ENCODE results near the gene ABCF2. TPM values are rescaled to one million over a fixed set of nuclear protein-coding genes. Genes with fewer than 3 reads are reported as not detected.
A peak's percentile ranks its signal among the peaks of the same experiment; 100 is the strongest.

Gene ABCF2
- 48.4 and 75.0 TPM in 2 replicates for total RNA-seq (2014; rRNA removed; shearing (Covaris generic); ENCODE audit: low replicate concordance)

DNA sequence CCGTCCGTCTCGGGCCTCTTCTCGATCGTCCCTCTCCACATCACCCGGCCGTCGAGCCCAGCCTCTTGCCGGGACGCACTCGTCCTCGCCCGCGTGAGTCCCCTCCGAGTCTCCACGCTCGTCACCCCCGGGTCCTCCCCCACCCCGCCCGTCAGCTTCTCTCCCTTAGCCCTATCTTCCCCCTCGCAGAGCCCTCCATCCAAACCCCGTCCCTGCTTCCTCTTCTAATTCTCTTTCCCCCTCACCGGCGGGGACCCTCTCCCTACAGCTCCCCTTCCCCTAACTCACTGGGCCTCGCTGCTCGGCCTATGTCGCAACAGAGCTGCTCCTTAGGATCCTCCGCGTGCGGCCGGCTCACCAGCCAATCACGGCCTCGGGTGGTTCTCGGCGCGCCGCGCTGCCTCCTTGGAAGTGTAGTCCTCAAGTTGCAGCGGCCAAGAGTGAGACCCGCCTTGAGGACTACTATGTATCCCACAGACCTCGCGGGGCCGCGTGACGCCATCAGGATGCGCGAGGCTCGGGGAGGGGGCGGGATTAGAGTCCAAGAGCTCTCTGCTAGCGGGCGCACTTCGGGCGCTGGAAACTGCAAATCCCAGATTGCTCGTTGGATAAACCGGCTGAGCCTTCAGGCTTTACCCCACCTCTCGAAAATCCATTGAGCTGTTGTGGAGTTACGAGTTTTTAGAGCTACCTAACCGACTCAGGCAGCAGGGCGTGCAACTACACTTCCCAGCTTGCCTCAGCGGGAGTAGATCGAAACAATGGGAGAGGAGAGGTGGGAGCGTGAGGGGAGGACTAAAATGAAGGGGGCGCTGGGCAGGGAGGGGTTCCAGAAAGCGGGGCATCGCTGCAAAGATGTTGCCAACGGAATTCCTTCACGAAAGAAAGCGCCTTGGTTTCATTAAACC lies at the start of gene ABCF2:
ABCF2 (minus strand) TSS at position 331 of the 908 bp plus-strand sequence. CDS start 747 bp downstream, outside the sequence.
- peak; percentile 97 for DNase-seq
- peaks cover 16% of the 10 kb centered on the region for H3K36me3 ChIP-seq

DNA sequence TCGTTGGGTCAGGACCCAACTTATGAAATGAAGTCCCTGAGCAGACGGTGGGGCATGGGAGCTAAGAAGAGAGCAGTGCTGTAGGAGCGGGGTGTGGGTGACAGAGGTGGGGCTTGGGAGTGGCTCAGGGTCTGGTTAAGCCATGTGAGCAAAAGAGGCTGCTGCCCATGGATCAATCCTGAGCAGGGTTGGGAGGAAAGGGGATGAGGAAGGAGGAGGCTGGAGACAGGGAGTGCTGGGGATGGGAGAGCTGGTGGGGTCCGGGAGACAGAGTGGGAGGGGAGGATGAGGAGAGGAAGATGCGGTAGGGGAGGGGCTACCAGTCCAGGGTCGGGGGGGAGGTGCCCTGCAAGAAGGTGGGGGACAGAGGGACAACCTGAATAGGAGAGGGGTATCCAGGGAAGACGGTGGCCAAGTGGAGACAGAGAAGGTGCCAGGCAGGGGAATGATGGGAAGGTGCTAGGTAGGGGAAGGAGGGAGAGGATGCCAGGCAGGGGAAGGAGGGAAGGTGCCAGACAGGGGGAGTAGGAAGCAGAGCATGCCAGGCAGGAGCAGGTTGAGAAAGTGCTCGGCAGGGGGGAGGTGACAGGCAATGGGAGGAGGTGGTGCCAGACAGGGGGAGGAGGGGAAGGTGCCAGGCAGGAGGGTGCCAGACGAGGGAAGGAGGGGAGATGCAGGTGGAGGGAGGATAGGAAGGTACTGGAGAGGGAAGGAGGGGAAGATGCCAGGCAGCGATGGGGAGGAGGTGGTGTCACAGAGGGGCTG lies 49.0 kb upstream of the ABCF2 start:
- Histone ChIP-seq H3K27me3 (no peaks in the 10 kb centered on the region), H3K36me3 (no peaks in the 10 kb centered on the region), H3K9me3 (no peaks in the 10 kb centered on the region), H3K4me3 (no peak overlapping the region)
- no peak for DNase-seq

More for the DNA sequence above, at the start of gene ABCF2:
- Histone ChIP-seq H3K4me3 (peak within 1 kb of the TSS; percentile 74), H3K9me3 (no peaks in the 10 kb centered on the region), H3K27me3 (no peaks in the 10 kb centered on the region)

DNA sequence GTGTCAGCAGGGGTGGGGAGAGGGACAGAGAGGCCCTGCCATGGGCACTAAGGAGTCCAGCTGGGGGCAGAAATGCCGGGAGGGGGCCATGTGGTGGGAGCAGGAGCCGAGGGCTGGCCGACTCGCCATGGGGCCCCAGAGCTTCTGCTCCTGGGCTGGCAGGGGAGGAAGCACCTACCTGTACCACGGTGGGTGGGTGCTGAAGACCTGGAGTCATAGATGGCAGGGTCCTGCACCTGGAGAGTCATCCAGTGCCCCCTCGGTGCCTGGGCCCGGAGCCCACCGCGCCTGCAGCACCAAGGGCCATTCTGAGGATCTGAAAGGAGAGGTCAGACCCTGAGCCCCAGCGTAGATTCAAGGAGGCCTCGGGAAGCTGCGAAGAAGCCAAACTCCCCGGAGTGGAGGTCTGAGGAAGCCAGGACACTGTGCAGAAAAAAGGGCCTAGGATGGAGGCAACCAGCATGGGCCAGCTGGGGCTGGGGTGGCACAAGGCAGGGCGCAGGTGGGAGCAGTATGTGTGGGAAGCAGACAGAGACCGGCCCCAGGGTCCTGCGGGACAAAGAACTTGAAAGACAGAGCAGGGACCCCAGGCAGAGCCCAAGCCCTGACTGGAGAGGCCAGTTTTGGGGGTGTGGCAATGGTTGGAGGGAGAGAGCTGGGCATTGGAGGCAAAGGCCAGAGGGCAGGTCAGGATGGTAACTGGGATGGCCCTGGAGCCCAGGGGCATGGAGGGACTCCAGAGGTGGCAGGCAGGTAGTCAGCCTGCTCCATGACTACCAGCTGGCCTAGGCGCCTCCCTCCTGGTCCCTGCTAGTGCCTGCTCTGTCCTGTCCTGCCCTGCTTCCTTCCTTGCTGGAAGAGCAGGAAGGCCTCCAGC lies 48.2 kb upstream of the ABCF2 start:
- H3K36me3 ChIP-seq: no peaks in the 10 kb centered on the region

DNA sequence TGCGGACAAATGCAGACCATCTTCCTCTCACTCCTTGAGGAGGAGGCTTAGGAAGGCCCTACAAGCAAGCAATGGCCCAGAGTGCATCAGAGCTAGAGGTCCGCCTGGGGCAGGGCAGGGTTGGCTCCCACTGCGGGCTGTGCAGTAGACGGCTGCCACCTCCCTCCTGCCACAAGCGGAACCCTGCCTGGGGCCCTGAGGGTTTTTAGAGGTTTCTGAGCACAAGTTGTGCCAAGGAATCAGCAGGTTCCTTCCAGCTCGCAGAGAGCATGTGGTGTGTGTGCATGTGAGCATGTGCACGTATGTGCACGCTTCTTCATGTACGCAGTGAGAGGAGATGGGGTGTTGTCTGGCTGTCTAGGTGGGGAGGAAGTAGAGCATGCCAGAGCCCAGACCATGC lies 47.4 kb upstream of the ABCF2 start:
- Histone ChIP-seq H3K36me3 (no peaks in the 10 kb centered on the region), H3K27me3 (no peaks in the 10 kb centered on the region), H3K4me3 (no peak overlapping the region), H3K9me3 (no peaks in the 10 kb centered on the region)
- DNase-seq: no peak

More for the DNA sequence above, 48.2 kb upstream of the ABCF2 start:
- Histone ChIP-seq H3K4me3 (no peak overlapping the region), H3K27me3 (no peaks in the 10 kb centered on the region), H3K9me3 (no peaks in the 10 kb centered on the region)
- DNase-seq: no peak

DNA sequence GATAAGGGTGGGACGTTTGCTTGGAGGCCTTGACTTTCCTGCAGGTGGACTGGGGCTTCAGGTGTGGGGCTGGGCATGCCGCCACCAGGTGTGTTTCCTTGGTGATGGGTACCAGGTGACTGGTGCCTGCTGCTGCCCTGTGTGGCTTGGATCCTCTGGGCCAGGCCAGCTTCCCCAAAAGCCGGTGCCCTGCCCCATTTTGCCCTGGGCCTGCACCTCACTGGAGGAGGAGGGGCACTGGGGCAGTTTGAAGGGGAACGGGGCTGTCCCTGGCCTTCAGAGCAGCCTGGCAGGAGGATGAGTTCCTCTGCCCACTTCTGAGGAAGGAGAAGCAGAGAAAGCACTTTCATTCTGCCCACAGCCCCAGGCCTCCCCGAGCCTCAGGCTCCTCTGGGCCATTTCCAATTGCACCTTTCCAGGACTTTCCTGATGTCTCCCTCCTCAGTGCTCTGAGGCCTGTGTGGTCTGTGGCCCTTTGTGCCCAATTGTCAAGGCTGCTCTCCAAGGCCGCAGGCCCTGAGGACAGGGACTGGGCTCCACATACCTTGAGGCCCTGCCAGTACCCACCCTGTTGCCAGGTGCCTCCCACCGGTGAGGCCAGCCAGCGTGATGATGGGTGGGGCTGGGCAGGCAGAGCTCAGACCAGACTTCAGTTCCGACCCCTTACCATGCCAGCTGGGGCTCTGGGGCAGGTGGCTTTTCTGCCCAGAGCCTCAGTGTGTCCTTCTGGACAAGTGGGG lies 46.8 kb upstream of the ABCF2 start:
- DNase-seq: no peak
- H3K27me3 ChIP-seq: no peaks in the 10 kb centered on the region
- H3K9me3 ChIP-seq: no peaks in the 10 kb centered on the region
- H3K4me3 ChIP-seq: no peak overlapping the region
- H3K36me3 ChIP-seq: no peaks in the 10 kb centered on the region

DNA sequence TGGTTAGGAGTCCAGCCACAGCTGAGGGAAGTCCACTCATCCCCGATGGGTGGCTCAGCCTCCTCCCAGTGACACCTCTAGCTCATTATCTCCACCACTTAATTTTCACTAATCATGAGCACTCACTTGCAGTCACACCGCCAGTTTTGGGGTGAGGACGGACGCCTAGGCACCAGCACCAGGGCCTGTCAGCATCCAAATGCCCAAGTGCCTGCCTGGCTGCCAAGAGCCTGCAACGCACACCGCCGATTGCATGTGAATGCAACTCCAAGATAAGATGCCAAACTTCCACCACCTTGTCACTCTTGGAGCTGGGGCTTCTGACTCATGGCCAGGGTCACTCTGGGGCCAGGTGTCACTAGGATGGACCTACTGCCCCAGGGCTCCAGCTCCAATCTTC lies 45.9 kb upstream of the ABCF2 start:
- no peak for DNase-seq
- Histone ChIP-seq H3K27me3 (no peaks in the 10 kb centered on the region), H3K9me3 (no peaks in the 10 kb centered on the region), H3K4me3 (no peak overlapping the region), H3K36me3 (no peaks in the 10 kb centered on the region)

DNA sequence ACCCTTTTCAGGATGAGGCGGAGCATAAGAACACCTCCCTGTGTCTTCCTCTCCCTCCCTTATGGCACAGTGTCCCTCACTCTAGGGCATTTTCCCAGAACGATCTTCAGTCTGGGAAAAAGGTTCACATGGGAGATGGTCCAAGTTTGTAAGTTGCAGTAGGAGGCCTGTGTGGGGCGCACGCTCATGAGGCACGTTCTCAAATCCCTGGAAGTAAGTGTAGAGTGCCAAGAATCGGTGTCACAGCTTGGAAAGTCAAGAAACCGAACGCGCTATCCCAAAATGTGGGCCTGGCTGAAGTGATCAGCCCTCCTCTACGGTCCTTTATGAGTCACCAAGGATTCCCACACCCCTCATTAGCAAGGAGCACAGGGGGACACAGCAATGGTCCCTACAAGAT lies 45.4 kb upstream of the ABCF2 start:
- H3K27me3 ChIP-seq: no peaks in the 10 kb centered on the region
- H3K9me3 ChIP-seq: no peaks in the 10 kb centered on the region
- no peak for DNase-seq
- no peak overlapping the region for H3K4me3 ChIP-seq
- no peaks in the 10 kb centered on the region for H3K36me3 ChIP-seq

DNA sequence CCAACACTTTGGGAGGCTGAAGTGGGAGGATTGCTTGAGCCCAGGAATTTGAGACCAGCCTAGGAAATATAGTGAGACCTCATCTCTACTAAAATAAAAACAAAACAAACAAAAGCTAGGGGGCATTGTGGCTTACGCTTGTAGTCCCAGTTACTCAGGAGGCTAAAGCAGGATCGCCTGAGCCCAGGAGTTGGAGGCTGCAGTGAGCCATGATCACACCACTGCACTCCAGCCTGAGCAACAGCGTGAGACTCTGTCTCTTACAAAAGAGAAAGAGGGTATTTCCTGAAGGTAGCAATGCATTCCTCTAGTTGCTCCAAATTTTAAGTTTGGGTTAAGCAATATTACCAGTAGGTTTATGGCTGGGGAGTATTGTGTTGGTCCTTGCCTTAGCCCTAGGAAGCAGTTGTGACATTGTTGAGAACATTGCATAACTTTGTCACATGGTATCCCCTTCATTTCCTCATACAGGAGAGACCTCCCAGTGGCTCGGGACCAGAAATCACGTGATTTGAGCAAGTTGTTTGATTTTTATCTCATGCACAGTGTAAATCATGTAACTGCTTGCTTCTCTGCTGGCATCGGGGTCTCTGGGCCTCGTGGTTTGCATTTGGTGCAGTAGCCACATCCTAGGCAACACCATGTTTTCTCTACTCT lies 44.8 kb upstream of the ABCF2 start:
- no peaks in the 10 kb centered on the region for H3K9me3 ChIP-seq
- no peaks in the 10 kb centered on the region for H3K27me3 ChIP-seq
- H3K36me3 ChIP-seq: no peaks in the 10 kb centered on the region
- no peak for DNase-seq
- no peak overlapping the region for H3K4me3 ChIP-seq

DNA sequence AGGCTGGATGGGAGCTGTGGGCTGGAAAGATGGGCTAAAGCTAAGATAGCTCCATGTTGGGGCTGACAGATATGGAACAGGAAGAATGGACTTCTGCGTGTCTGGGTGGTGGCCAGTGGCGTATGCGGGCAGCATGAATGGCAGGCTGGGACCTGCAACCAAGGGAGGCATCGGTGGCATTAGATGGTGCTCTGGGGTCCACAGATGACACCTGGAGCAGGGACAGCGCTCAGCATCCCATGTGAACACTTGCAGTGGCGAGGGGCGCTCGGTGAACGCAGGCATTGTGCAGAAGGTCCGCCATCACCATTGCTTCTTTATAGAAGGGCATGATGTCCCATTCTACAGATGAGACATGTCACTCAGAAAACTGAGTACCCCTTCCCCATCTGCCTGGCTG lies 42.5 kb upstream of the ABCF2 start:
- Histone ChIP-seq H3K9me3 (no peaks in the 10 kb centered on the region), H3K27me3 (no peaks in the 10 kb centered on the region), H3K4me3 (no peak overlapping the region), H3K36me3 (no peaks in the 10 kb centered on the region)
- no peak for DNase-seq

DNA sequence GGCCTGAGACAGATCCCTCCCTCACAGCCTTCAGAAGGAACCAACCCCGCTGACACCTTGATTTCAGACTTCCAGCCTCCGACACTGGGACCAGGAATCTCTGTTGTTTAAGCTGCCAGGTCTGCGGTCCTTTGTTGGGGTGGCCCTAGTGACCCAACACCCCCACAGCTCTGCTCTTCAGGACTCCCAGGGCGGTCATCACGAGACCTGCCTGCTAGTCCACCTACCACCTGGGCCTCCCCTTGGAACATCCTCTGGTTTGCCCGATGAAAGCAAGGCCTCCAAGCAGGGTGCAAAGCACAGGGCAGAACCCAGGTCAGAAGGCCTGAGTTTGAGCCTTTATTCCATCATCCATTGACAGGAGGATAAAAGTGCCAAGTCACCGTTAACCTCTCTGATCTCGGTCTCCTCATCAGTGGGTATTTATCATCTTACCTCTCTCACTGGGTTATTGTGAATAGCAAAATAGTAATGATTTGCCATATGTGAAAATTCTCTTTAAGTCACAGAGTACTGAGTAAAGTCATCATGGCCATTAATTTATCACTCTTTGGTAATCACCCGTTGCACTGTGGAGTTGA lies 38.4 kb upstream of the ABCF2 start:
- H3K36me3 ChIP-seq: no peaks in the 10 kb centered on the region
- no peaks in the 10 kb centered on the region for H3K27me3 ChIP-seq
- no peaks in the 10 kb centered on the region for H3K9me3 ChIP-seq
- no peak for DNase-seq
- no peak overlapping the region for H3K4me3 ChIP-seq

- no peaks in the 10 kb centered on the region for H3K36me3 ChIP-seq
- no peaks in the 10 kb centered on the region for H3K9me3 ChIP-seq
- H3K27me3 ChIP-seq: peaks cover 2% of the 10 kb centered on the region; the same call in 1 of the 2 replicates
- H3K4me3 ChIP-seq: no peak overlapping the region
- no peak for DNase-seq
Observed at GRCh38 chr7:151264615-151265014, 37.6 kb upstream of the ABCF2 start.

DNA sequence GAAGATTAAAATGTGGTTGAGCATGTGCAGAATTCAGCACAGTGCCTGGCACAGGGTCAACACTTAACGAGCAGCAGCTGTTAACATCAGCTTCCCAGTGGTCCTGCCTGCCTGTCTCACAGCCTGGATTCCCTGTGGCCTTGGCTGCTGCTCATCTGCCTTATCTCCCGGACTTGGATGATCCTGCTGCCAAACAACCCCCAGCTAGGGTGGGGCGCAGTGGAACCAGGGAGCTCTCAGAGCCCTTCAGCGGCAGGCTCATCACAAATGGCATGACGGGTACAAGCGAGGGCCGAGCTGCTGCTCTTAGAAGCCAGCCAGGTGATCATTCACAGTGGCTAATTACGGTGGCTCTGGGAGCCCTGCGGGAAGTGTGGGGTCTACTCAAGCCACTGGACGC lies 34.5 kb upstream of the ABCF2 start:
- DNase-seq: no peak
- Histone ChIP-seq H3K9me3 (no peaks in the 10 kb centered on the region), H3K4me3 (no peak overlapping the region), H3K27me3 (peaks cover 2% of the 10 kb centered on the region; the same call in 1 of the 2 replicates), H3K36me3 (no peaks in the 10 kb centered on the region)

DNA sequence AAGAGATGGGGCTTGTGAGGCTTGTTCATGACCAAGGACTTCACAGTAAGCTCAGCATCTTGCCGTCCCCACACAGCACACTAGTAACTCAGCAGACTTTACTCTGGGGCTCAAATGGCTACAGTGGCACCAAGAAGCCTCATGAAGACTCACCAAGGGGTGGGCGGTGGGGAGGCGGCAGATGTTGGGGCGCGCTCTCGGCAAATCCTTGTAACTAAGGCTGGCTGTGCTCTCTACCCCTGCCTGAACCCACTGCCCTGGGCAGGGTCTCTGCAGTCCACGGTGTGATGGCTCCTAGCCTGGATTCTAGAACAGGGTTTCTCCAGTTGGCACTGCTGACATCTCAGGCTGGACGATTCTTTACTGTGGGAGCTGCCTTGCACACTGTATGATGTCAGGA lies 33.9 kb upstream of the ABCF2 start:
- no peak for DNase-seq
- H3K9me3 ChIP-seq: no peaks in the 10 kb centered on the region
- no peaks in the 10 kb centered on the region for H3K36me3 ChIP-seq
- H3K4me3 ChIP-seq: no peak overlapping the region
- peaks cover 2% of the 10 kb centered on the region; the same call in 1 of the 2 replicates for H3K27me3 ChIP-seq

DNA sequence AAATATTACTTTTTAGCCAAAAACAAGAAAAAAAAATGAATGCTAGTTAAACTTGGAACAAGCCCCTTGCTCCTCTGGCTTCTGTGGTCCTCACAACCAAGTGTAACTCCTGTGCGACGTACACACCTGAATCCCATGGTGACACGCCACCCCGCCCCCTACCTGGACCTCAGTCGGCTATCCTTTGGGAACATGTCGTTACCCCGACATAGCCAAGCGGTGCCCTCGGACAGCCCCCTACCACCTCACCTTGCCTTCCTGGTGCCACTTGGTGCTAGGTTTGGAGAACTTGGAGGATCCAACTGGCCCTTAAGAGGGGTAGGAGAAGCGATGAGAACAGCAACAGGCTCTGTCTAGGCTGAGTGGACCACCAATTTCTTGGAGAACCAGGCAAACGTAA lies 33.5 kb upstream of the ABCF2 start:
- Histone ChIP-seq H3K9me3 (no peaks in the 10 kb centered on the region), H3K4me3 (no peak overlapping the region), H3K27me3 (peaks cover 2% of the 10 kb centered on the region; the same call in 1 of the 2 replicates), H3K36me3 (no peaks in the 10 kb centered on the region)
- no peak for DNase-seq

DNA sequence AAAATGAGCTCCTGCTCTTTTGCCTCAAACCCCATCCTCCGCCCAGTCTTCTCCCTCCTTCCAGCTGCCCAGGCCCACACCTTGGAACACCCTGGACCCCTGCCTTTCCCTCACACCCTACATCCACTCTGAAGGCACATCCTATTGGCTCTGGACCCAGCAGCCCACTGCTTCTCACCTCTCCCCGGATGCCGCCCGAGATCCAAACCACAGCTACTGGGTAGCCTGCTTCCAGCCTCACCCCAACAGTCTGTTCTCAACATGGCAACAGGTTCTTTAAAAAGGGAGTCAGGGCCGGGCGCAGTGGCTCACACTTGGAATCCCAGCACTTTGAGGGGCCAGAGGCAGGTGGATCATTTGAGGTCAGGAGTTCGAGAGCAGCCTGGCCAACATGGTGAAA lies 31.0 kb upstream of the ABCF2 start:
- H3K27me3 ChIP-seq: peaks cover 2% of the 10 kb centered on the region; the same call in 1 of the 2 replicates
- no peak overlapping the region for H3K4me3 ChIP-seq
- H3K9me3 ChIP-seq: no peaks in the 10 kb centered on the region
- no peak for DNase-seq
- no peaks in the 10 kb centered on the region for H3K36me3 ChIP-seq
